HG03342 (cell line): ENCODE data around the gene DNAI1.
"Not testable (repeated sequence)": the region's sequence is repeated elsewhere in the genome, so short reads cannot be mapped to it uniquely, and the experiment has no call there.

Source experiments
- ATAC-seq: cut with Tn5 transposase; IDR thresholded peaks from one replicate; pipeline ENCODE4 v1.9.1; 2021; ENCODE audit warnings: mild to moderate bottlenecking, moderate library complexity; ENCODE audit not compliant: unreplicated experiment

DNAI1 gene

DNA sequence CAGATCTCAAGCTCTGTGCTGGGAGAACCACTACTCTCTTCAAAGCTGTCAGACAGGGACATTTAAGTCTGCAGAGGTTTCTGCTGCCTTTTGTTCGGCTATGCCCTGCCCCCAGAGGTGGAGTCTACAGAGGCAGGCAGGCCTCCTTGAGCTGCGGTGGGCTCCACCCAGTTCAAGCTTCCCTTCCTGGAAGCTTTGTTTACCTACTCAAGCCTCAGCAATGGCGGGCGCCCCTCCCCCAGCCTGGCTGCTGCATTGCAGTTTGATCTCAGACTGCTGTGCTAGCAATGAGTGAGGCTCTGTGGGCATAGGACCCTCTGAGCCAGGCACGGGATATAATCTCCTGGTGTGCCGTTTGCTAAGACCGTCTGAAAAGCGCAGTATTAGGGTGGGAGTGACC, 73.4 kb downstream of the DNAI1 start:
- not testable (repeated sequence) for ATAC-seq

DNA sequence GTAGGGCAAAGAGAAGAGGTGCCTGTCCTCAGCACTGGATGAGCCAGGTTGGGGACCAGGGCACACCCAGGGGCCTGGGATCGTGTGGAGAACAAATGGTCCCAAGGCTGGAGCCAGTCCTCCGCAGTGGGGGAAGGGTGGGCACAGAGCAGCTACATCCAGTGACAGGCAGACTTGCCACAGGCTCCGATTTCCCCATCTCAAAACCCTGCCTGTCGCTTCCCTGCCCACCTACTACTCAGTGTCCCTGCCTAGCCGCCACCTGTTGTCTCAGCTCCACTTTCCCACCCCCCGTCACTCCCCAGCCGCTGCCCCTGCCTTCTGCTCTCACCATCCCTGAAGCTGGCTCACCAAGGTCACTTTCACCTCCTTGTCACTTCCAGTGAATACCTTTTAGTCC, 78.1 kb downstream of the DNAI1 start:
- ATAC-seq = no peak

DNA sequence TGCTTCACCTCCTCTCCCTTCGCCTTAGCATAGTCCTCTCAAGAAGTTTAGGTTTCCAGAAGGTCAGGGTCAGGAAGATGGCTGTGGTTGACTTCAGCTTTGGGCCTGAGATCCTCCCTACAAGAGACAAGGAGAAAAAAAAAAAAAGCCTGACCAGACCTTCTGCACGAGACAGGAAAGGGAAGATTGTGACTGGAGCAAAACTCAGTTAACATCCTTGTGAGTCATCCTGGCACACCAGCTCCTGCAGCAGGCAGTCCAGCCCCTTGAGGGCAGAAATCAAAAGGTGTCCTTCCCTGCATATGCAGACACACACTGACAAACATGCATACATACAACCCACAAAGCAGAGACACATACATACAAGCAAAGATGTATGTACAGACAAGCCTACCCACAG, 82.2 kb downstream of the DNAI1 start:
- no peak for ATAC-seq

DNA sequence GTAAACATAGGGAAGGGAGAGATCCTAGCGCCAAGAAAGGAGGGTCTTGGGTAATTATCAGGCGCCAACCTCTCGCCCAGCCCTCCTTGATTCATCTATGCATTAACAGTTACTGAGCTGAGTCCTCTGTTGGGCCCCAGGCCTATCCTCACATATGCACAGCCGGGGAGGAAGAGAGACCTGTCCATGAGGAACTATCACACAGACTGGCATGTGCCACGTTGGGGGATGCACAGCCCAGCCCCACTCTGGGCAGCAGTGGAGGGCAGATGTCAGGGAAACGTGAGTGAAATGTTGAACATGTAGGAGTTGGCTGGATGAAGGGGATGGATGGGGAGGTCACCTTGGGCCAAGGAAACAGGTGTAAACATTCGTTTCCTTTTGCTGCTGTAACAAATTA, 82.9 kb downstream of the DNAI1 start:
- no peak for ATAC-seq

DNA sequence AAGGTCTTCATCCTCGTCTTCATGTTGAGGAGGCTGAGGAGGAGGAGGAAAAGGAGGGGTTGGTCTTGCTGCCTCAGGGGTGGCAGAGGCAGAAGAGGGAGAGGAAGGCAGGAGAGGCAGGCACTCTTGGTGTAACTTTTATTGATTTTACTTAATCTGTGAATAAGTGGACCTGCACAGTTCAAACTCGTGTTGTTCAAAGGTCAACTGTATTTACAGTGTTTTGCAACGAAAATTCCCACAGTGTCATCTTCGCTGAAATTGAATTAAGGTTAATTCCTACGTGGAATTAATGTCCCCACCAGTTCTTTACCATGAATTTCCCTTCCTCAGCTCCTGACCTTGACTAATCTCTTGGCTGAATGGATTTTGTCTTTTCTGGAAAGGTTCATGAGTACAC, 85.4 kb downstream of the DNAI1 start:
- no peak for ATAC-seq

DNA sequence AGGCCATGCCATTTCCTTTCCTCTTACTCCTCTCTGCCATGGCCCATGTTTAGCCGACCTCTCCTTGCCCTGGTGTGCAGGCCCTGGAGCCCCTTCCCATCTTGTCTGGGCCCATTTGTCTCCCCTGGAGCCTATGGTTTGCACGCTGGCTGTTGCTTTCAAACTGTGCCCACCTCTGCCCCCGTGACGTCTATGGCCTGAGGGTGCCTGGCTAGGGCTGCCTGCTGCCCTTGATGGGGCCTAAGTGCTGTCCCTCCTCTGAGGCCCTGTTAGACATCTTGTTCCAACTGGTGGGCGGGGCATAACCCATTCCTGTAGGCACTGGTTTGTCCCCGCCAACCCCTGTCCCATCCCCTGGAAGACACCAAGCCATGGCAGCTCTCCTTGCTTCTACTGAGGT, 86.9 kb downstream of the DNAI1 start:
- ATAC-seq = no peak

DNA sequence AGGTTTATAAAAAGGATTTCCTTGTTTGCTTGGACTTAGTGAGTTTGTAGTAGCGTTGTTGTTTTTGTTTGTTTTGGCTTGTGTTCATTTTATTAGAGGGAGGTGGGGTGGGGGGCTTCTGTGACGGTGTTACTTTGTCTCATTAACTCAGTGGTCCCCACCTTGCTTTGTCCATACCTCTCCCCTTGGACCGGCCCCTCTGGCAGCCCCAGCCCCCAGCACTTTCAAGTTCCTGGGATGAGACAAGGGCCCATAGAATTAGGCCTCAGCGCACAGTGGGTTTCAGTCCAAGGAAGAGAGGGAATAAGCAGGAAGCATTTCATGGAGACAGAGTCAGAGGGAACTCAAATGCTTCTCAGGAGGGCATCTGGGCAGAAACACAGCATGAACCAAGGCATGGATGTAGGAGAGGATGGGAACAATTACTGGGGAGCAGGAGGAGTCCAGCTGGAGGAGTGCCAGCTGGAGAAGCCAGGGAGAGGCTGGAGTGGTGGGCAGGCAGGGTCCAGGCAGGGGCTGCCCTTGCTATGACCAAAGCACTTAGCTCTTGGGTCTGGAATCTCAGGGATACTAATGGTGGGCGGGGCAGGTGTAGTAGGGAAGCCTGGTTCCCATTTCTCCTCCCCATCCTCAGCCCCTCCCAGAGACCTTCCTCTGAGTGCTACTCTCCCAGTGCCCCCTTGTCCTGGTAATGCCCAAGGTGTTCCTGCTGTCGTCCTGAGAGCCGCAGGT, 87.7 kb downstream of the DNAI1 start:
- no peak for ATAC-seq

DNA sequence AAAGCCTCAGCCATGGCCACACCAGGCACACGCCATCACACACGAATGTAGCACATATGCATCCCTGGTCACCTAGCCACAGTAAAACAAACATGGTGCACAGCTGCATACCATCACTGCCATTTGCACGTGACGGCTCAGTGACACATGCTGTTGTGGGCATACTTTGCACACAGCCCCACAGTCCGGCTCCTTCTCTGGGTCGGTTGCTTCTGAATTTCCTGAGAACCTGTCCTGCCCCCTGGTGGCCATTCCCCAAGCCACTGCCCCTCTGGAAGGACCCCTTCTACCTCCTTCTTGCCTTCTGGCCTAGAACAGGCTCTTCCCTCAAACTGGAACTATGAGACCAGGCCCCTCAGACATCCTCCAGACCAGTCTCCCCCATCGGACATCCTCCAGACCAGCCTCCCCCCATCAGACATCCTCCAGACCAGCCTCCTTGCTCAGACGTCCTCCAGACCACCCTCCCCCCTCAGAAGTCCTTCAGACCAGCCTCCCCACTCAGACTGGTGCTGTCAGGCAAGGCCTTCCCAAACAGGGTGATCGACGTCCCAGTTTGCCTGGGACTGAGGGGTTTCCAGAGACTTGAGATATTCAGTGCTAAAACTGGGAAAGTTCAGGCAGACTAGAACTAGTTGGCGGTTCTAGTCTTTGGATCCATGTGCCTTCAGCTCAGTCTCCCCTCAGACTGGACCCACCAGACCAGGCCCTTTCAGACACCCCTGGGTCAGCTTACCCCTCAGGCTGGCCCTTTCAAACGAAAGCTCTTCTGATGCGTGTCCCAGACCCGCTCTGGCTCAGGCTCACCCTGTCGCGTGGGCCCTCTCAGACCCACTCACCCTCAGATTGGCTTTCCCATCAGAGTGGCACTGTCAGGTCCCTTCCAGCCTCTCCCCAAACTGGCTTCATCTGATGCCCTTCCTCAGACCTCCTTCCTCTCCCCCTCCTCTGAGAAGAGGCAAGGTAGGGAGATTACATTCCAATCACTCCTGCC, 88.5 kb downstream of the DNAI1 start:
- ATAC-seq = no peak

DNA sequence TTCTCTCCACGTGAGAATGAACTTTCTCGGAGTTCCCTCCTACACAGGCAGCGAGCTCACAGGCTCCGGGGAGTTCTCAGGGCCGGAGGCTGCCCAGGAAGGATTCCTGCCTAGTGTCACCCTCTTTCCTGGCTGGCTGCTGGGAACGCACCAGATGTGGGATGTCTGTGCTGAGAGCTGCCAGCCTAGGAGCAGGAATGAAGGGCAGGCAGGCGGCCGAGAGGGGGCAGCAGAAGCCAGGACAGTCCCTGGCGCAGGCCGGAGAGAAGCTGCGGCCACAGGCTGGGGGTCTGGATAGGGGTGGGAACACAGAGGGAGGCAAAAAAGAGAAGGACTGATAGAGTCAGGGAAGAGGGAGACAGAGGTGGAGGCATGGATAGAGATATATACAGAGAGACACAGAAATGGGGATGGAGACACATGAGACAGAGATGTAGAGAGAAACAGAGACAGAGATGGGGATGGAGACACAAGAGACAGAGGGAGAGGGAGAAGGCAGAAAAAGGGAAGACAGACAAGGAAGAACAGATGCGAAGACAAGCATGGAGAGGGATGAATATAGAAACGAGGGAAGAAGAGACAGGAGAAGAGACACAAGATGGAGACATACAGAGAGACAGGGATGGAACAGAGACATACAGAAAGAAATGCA, 89.5 kb downstream of the DNAI1 start:
- ATAC-seq = no peak

DNA sequence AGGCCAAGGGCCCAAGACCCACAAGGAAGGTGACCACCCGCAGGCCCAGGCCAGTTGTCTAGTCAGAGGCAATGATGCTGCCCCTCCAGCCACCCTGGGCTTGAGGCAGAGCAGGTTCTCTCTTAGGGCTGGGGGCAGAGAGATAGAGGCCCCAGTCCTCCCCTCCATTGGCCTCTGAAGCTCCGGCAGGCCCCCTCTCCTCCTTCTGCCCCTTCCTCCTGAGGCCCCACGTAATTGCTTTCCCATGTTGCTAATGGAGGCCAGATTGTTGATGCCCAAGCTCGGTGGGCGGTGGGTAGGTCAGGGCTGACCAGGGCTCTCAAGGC, 90.8 kb downstream of the DNAI1 start:
- no peak for ATAC-seq

DNA sequence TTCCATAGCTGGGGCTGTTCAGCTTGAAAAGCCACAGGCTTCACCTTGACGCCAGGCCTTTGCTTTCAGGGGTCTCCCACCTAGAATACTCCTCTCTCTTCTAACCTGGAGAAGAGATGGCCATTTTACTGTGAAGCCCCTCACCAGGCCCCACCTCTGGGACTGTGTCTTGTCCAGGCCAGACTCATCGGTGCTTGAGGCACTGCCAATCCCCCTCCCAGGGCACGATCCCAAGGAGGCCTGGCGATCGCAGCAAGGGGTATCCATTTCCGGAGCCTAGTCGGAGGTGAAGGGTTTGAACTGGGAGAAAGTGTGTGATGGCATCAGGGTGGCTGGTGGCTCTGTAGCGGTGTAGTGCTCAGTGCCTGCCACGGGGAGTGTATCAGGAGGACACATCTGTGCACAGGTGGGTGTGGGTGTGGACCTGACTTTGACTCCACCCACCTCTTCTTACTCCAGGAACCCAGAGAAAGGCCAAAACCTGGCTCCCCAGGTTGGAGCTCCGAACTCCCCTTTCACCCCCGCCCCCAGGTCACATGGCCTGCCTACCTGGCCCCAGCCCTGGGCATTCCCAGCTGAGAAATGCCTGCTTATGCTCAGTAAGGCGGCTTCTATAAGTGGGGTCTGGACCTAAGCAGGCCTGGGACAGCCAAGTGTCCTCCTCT, 91.5 kb downstream of the DNAI1 start:
- no peak for ATAC-seq

DNA sequence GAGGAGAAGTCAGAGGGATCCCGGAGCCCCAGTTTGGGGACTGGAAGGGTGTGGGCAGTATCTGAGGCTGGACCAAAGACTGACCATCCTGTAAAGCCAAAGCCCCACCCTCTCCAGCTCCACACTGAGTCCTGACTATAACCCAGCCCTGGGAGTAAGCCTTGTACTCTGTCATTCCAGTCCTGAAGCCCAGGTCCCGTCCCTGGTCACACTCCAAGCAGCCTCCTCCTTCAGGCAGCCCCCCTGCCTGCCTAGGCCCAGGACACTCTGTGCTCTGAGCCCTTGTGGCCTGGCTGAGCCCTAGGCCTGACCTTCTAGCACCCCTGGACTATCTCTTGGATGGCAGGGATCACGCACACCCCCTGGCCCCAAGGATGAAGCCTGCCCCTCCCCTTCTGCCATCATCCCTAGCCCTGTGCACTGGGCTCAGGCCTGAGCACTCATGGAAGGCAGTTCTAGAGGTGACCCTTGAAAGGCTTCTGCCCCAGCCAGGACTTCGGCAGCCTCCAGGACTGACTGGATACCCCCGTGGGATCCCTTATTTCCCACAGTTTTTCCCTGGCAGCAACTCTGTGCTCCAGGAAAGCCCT, 92.2 kb downstream of the DNAI1 start:
- ATAC-seq = no peak

DNA sequence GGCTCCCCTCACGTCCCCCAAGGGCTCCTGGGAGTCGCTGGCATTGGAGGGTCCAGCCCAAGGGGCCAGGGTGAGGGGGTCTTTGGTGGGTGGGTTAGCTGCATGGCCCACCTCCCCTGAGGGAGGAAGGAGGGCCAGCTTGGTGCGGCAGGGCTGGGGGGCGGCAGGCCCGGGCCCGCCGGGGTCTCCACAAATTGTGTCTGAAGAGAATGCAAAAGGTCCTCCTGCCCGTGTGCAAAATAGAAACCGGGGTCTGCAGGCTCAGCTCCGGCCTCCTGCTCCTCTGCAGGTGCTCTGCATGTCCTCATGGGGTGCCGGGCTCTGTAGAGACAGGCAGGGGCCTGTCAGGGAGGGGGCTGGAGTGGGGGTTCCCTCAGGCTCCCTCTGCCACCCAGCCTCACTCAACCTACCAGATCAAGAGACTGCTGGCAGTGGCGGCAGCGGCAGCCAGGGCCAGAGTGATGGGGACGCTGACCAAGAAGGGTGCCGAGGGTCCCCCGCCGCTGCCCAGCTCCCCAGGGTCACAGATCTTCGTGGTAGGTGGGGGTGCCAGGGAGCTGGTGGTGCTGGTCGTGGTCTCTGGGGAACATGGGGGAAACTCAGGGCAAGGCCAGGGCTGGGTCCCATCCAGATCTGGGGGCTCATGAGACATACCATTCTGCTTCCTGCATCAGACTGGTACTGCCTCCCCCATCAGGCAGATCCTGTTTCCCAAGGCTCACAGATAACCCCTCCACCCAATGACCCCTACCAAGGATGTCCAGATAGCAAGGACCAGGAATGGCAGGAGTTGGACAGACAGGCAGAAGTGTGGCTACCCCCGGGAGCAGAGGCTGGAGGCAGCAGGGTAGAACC, 93.4 kb downstream of the DNAI1 start:
- ATAC-seq = no peak

DNA sequence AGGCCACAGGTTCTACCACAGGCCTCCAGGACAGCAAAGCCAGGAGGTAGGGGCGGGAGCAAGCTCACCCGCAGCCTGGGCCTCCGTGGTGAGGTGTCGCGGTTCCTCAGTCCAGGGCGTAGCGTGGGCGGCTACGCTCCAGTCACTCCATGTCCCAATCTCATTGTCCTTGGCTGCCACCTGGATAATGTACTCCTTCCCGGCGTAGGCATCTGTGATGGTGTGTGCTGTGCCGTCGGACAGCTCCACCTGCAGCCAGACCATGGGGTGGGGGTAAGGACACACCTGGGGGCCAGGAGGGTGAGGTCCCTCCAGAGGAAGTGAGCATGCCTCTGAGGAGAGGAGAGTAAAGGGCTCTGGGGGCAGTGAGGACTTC, 94.0 kb downstream of the DNAI1 start:
- no peak for ATAC-seq

DNA sequence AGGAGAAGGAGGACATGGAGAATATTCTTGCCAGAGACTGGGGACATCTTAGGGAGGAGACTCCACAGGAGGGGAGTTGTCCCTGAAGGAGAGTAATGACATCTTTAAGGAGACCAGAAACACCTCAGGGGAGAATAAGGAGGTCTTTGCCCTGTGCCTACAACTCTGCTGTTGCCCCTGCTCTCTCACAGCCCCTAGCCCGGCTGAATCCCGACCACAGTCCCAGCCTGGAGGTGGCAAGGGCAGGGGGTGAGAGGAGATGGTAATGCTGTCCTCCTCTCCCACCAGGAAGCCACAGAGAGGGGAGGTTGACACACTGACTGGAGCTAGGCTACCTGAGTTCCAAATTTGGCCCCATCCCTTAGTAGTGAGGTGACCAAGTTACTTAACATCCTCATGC, 94.4 kb downstream of the DNAI1 start:
- ATAC-seq = no peak

DNA sequence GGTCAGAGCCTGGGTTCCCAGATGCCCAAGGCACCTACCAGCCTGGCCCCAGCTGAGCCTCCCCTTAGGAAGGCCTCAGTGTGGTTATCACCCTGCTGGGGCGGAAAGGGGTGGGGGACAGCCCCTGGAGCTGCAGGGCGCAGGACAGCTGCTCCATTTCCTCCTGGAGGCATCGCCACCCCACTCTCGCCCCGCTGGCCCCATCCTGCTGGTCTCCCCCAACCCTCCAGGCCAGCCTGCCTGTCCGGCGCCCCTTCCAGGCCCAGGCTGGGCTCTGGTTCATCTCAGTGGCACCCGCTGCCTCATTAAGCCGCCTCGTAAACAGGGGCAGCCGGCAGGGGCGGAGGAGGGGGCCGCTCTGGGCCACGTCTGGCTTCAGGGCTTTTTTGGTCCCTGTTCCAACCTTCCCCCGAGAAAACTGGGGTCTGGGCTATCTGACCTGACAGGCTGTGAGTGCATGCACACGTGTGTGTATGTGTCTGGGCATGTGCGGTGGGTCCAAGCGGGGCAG, 95.0 kb downstream of the DNAI1 start:
- no peak for ATAC-seq

DNA sequence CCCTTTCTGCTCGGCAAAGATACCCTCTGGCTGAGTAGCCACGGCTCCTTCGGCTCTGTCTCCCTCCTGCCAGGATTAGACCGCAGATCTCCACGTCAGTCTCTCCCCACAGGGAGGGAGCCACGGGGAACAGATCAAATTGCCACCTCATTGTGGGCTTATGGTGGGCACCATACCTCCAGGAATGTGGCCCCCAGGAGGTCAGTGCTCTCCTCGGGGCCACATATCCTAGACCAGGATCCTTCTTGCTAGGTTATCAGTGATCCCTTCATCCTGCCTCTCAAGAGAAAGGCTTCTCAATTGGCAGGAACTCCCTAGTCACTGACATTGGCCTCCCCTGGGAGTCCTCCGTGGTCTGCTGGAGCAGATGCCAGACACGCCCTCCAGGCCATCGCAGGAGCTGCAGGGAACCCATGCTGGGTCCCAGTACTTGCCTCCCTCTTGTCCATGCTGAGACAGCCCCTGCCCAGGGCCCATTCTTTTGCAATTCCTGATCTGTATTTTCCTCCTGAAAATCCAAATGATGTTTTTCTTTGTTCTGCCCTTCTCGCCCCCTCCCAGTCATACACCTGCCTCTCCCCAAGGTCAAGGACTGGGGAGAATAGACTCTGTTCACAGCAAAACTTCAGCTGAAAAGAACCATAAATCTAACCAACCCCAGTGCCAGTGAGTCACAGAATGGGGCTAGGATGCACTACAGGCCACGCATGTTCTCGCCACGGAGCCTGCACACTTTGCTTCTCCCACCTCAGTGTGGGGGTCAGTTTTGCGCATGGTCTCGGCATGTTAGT, 95.8 kb downstream of the DNAI1 start:
- no peak for ATAC-seq

DNA sequence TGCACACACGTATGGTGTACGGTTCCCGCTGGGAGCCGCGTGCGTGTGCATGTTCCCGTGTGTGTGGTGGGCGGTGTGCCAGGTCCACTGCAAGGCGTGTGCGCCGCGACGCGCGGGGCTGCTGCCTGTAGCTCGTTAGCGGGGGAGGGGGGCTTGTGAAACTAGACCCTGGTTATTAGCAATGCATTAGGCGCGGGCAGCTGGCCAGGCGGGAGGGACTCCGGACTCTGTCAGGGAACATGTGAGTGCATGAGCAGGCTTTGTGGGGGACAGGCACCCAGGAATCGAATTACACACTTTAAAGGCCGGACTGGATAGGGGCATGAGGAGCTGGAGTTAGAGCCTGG, 96.4 kb downstream of the DNAI1 start:
- ATAC-seq = no peak

DNA sequence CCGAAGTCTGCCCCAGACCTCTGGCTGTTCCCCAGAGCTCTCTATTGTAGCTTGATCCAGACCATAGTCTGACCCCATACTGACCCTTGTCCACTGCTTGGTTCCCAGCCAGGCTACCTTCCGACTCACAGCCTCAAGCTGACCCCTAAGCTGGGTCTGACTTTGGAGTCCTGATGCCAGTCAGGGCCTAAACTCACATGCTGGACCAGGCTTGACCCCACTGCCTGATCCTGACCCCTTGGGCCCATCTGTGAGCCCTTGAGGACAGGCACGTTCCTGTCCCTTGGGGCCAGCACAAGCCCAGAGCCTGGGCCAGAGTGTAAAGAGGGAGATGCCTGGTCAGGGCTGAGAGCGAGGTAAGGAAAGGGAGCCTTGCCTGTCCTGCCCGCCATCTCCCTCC, 96.9 kb downstream of the DNAI1 start:
- ATAC-seq = no peak
